K562 (cell line): ENCODE measurements around the gene AANAT. TPM values are rescaled to one million over a fixed set of nuclear protein-coding genes. Genes with fewer than 3 reads are reported as not detected.

Source experiments
- ATAC-seq: fragments of 200-7000 bp; cut with Tn5 transposase; 3 replicates; pipeline ENCODE4 v1.9.1; 2020; ENCODE audit warnings: moderate library complexity
- BruUV-seq: library from RNA; stranded (reverse); fragments of 400-500 nt; replicated peaks from 2 replicates; lab custom pipeline; 2021; lab: Mats Ljungman, UMichigan
- CTCF ChIA-PET: fragments of 300-600 bp; formaldehyde crosslinking; extraction: SDS; loops from one replicate; lab custom pipeline; 2021; ENCODE audit warnings: low intra/inter-chr PET ratio; lab: Yijun Ruan, JAX
- POLR2A ChIA-PET: fragments of 300-600, 350-650 bp; sonication (Branson Sonifier 250); formaldehyde crosslinking; extraction: SDS; loops from one replicate; lab custom pipeline; 2021; ENCODE audit warnings: antibody characterized with exemption, inconsistent platforms; lab: Yijun Ruan, JAX
- DNase-seq, 4 experiments: peaks; one replicate each; pipeline versions ENCODE4 v3.0.0 to v3.0.0-alpha.2; 2011 to 2018; ENCODE audit warnings: low spot score in 3 of 4, mixed read lengths in 3 of 4; ENCODE audit errors: extremely low read depth in 1 of 4
- FAIRE-seq: peaks from 2 replicates; lab custom pipeline; 2011; peaks lifted over from hg19 to GRCh38; lab: Jason Lieb, UNC
- H2AFZ ChIP-seq: 2 replicates; pipeline ENCODE4 v1.6.0; 2011; ENCODE audit warnings: low read depth, low read length, control low read depth, inconsistent platforms
- H3K27ac ChIP-seq: fragments of 200-600 bp; 3 replicates; pipeline ENCODE4 v1.8.0; 2011; ENCODE audit warnings: low read depth, mild to moderate bottlenecking, control low read depth, inconsistent platforms, low read length, moderate library complexity, mixed read lengths; ENCODE audit errors: extremely low read depth
- H3K27me3 ChIP-seq, 2 experiments: fragments of 300-600 bp in 1 of 2; 2 replicates in 1 of 2; 3 replicates in 1 of 2; pipeline versions ENCODE4 v1.6.0 to v1.8.0; 2011; ENCODE audit warnings: inconsistent platforms in 2 of 2, low read length in 2 of 2, mild to moderate bottlenecking in 1 of 2, mixed read lengths in 1 of 2, moderate library complexity in 1 of 2; ENCODE audit not compliant: control insufficient read depth in 2 of 2, insufficient read depth in 2 of 2
- H3K36me3 ChIP-seq: fragments of 300-600 bp; 3 replicates; pipeline ENCODE4 v1.8.0; 2011; ENCODE audit warnings: mild to moderate bottlenecking, low read length, inconsistent platforms; ENCODE audit not compliant: control insufficient read depth, insufficient read depth
- H3K4me1 ChIP-seq, 2 experiments: fragments of 200-600 bp in 1 of 2; replicated peaks in 1 of 2; 2 replicates in 1 of 2; 3 replicates in 1 of 2; pipeline versions ENCODE4 v1.5.1 to v1.8.0; 2011; ENCODE audit warnings: inconsistent platforms in 2 of 2, low read length in 2 of 2, mild to moderate bottlenecking in 1 of 2, mixed read lengths in 1 of 2, moderate library complexity in 1 of 2; ENCODE audit not compliant: control insufficient read depth in 2 of 2, insufficient read depth in 2 of 2
- H3K4me2 ChIP-seq: 2 replicates; pipeline ENCODE4 v1.6.1; 2011; ENCODE audit warnings: low read length, control low read depth, inconsistent platforms, mixed read lengths; ENCODE audit not compliant: insufficient read depth
- H3K4me3 ChIP-seq: fragments of 200-600 bp; sonication (generic), shearing (Covaris generic); 2 replicates; pipeline ENCODE4 v1.5.1; 2016; ENCODE audit warnings: control low read depth, inconsistent platforms
- H3K79me2 ChIP-seq: fragments of 200-600 bp; 3 replicates; pipeline ENCODE4 v1.8.0; 2011; ENCODE audit warnings: low read length, inconsistent platforms; ENCODE audit not compliant: control insufficient read depth, insufficient read depth
- H3K9ac ChIP-seq, 2 experiments: 2 replicates each; pipeline versions ENCODE4 v1.6.0 to v1.6.1; 2011; ENCODE audit warnings: low read depth in 2 of 2, low read length in 2 of 2, control low read depth in 1 of 2, inconsistent platforms in 1 of 2, mild to moderate bottlenecking in 1 of 2, mixed read lengths in 1 of 2; ENCODE audit not compliant: insufficient read depth in 1 of 2
- H3K9me1 ChIP-seq: one replicate; pipeline ENCODE4 v1.6.0; 2011; ENCODE audit warnings: inconsistent platforms, mild to moderate bottlenecking, low read length, moderate library complexity; ENCODE audit not compliant: control insufficient read depth, insufficient read depth
- H3K9me3 ChIP-seq: replicated peaks from 2 replicates; pipeline ENCODE4 v1.5.1; 2011; ENCODE audit warnings: low read depth, low read length, inconsistent platforms; ENCODE audit not compliant: control insufficient read depth, insufficient read depth
- H4K20me1 ChIP-seq: replicated peaks from 2 replicates; pipeline ENCODE4 v1.6.1; 2011; ENCODE audit warnings: low read length, inconsistent platforms, mixed read lengths; ENCODE audit not compliant: control insufficient read depth, insufficient read depth
- ADNP ChIP-seq: fragments of 200-800 bp; sonication (Bioruptor generic); IDR thresholded peaks from 2 replicates; pipeline ENCODE4 v1.6.1; 2016; ENCODE audit warnings: missing genetic modification characterization, missing compliant biosample characterization
- CBFA2T3 ChIP-seq: fragments of 450-650 bp; IDR thresholded peaks from 2 replicates; pipeline ENCODE4 v1.6.1; 2017
- FOXJ2 ChIP-seq: fragments of 200-800 bp; sonication (Bioruptor generic); IDR thresholded peaks from 2 replicates; pipeline ENCODE4 v1.6.1; 2016; ENCODE audit warnings: missing genetic modification characterization, missing compliant biosample characterization
- HNRNPUL1 ChIP-seq: fragments of 200-400 bp; formaldehyde crosslinking; IDR thresholded peaks from 2 replicates; pipeline ENCODE4 v1.6.1; 2017; ENCODE audit warnings: low read length
- MAFG ChIP-seq: fragments of 450-650 bp; conservative IDR thresholded peaks from 2 replicates; pipeline ENCODE4 v1.6.1; 2016; ENCODE audit warnings: missing genetic modification characterization, missing compliant biosample characterization
- MECOM ChIP-seq: fragments of 250-450 bp; sonication (Bioruptor Pico); IDR thresholded peaks from 2 replicates; pipeline ENCODE4 v1.8.0; 2022; ENCODE audit warnings: inconsistent platforms
- NFE2L1 ChIP-seq: fragments of 450-650 bp; IDR thresholded peaks from 2 replicates; pipeline ENCODE4 v1.6.1; 2016; ENCODE audit warnings: missing genetic modification characterization, low read depth, mild to moderate bottlenecking, missing compliant biosample characterization, moderate library complexity, borderline replicate concordance
- NR1H2 ChIP-seq: sonication (generic); formaldehyde crosslinking; IDR thresholded peaks from 2 replicates; pipeline ENCODE4 v1.4.0; 2020; ENCODE audit warnings: mild to moderate bottlenecking, missing genetic modification reagents
- PHF21A ChIP-seq: fragments of 450-650 bp; IDR thresholded peaks from 2 replicates; pipeline ENCODE4 v1.6.1; 2017; ENCODE audit warnings: low read depth, borderline replicate concordance
- PHTF2 ChIP-seq: fragments of 250-450 bp; sonication (Bioruptor Pico); IDR thresholded peaks from 2 replicates; pipeline ENCODE4 v1.5.0; 2021; ENCODE audit warnings: mild to moderate bottlenecking
- RNF2 ChIP-seq: sonication (generic); IDR thresholded peaks from 2 replicates; pipeline ENCODE4 v1.6.1; 2016
- SMAD1 ChIP-seq: fragments of 150-350 bp; IDR thresholded peaks from 2 replicates; pipeline ENCODE4 v1.6.1; 2014; ENCODE audit warnings: low read length, low read depth; ENCODE audit not compliant: partially characterized antibody
- SMARCA5 ChIP-seq: fragments of 450-650 bp; IDR thresholded peaks from 2 replicates; pipeline ENCODE4 v1.6.1; 2016
- TRIM28 ChIP-seq: fragments of 450-650 bp; IDR thresholded peaks from 2 replicates; pipeline ENCODE4 v1.6.1; 2017
- ZBTB33 ChIP-seq: sonication (generic); formaldehyde crosslinking; IDR thresholded peaks from 2 replicates; pipeline ENCODE4 v1.8.1; 2023; ENCODE audit warnings: mild to moderate bottlenecking, missing genetic modification reagents
- WGBS: fragments of 100-300 bp; shearing (Covaris generic); methylation state at CpG from one replicate; pipeline ENCODE4 v1.1.6; 2016; ENCODE audit warnings: low coverage, mixed read lengths; ENCODE audit not compliant: insufficient coverage; ENCODE audit errors: missing lambda C conversion rate; 5-methylcytosine and 5-hydroxymethylcytosine counted together
- in situ Hi-C: fragments of 300-500 bp; cut with MboI; formaldehyde crosslinking; loops from 4 replicates; pipeline ENCODE4 v1.15.0; 2018; ENCODE audit warnings: inconsistent platforms, mixed read lengths
- intact Hi-C: fragments of 100-400 bp; cut with micrococcal nuclease; formaldehyde crosslinking; loops from 2 replicates; pipeline ENCODE4 v1.14.2; 2022
- polyA plus RNA-seq, 8 experiments: library from polyadenylated mRNA; depleted of rRNA in 4 of 8; stranded (reverse) in 5 of 8; unstranded in 3 of 8; fragments of >200 nt; fragmentation: Nextera tagmentation in 2 of 8; fragmentation: Illumina TruSeq in 1 of 8; extraction: Ambion mirVana in 2 of 8; extraction: Trizol in 1 of 8; gene quantifications; 2 replicates each; pipeline versions ENCODE4 v1.2.1 to v1.2.3, GENCODE V29; 2011 to 2014; ENCODE audit warnings: inconsistent platforms in 1 of 8, missing spikeins in 1 of 8
- total RNA-seq, 7 experiments: library from RNA; depleted of rRNA in 6 of 7; stranded (reverse); fragments of >200 nt in 6 of 7; fragmentation: Illumina TruSeq in 2 of 7; extraction: Trizol in 2 of 7; gene quantifications; 2 replicates each; pipeline versions ENCODE4 v1.2.1 to v1.2.3, GENCODE V29; 2011 to 2021; ENCODE audit warnings: low replicate concordance in 1 of 7
- TF ChIP-seq, protein P1 (sequence below), 2 experiments: fragments of 450-650 bp; conservative IDR thresholded peaks; 2 replicates each; pipeline ENCODE4 v1.6.1; 2017; ENCODE audit warnings: mild to moderate bottlenecking in 2 of 2, moderate library complexity in 2 of 2
- TF ChIP-seq, protein P2 (sequence below): sonication (generic); formaldehyde crosslinking; IDR thresholded peaks from 2 replicates; pipeline ENCODE4 v1.8.1; 2023; ENCODE audit warnings: mild to moderate bottlenecking, missing genetic modification reagents

AANAT gene
- total and polyA plus RNA-seq, 9 of the 15 experiments (the other 6 are each of a cell fraction or from before 2014, with no cell fraction given), result not detected

DNA sequence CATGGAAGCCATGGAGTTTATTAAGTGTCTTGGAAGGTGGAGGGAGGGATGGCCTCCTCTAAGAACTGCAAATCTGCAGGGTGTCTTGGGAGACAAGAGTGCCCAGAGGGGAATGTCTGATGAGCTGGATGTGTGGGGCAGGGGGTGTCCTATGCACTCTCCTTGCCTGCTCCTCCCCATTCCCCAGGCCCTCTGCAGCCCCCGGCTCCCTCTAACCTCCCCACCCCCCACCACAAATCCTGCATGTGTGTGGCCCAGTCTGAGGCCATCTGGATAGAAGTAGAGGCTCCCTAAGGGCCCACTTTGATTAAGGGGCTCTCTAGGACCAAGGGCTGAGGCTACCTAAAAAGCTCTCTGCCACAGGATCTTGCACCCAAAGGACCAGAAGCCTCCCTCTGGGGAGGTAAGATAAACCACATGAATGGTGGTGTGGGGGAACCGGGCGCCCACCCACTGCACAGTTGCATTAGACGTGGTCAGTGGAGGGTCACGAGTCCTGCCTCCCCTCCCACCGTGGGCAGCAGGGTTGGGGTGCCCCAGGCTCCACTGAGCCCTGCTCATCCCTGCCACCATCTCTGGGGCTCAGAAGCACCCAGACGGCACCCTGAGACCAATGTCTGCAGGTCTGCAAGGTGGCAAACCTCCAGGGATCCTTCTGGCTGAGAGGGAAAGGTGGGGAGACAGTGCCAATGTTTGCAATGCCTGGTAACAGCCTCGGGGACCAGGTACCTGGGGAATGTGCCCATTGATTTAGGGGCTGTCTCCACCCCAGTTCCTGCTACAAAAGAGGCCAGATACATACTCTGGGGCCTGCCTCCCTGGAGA is 618 bp downstream of the AANAT start:
- H3K4me1 ChIP-seq, result peaks cover 0 to 39% of the 10 kb centered on the region in 2 experiments; a peak in 2 of 5 replicates
- H3K79me2 ChIP-seq, result no peaks in the 10 kb centered on the region
- H3K4me2 ChIP-seq, result no peak overlapping the region
- no peak overlapping the region for H3K4me3 ChIP-seq
- no peak for DNase-seq
- H3K9me1 ChIP-seq, result peaks cover 2% of the 10 kb centered on the region
- in situ Hi-C loops (loop anchor here (5.0 kb wide), 1 partner anchor 39 kb away; no protein-coding TSS in a partner anchor), intact Hi-C loops (no loop called here)
- ATAC-seq, result no peak
- no TSS peak for BruUV-seq
- H3K9ac ChIP-seq, result no peak overlapping the region; a peak in 1 of 4 replicates
- H2AFZ ChIP-seq, result no peak overlapping the region
- no peaks in the 10 kb centered on the region for H3K9me3 ChIP-seq
- H4K20me1 ChIP-seq, result 0 out of 2 replicates have a peak, but pooled peaks cover 2% of the 10 kb centered on the region
- ChIA-PET CTCF (interaction anchor here (6.9 kb wide), 1 partner anchor 38 kb away, joined by 100 read pairs; no protein-coding TSS in a partner anchor), POLR2A (no interaction called here)
- WGBS, result 2% methylated on average over 7 of the region's 8 CpGs
- peaks cover 3 to 47% of the 10 kb centered on the region in 2 experiments; a peak in 4 of 5 replicates for H3K27me3 ChIP-seq
- no peak overlapping the region for H3K27ac ChIP-seq
- H3K36me3 ChIP-seq, result no peaks in the 10 kb centered on the region
- FAIRE-seq, result no peak
- no peak for TF ChIP-seq SMARCA5
- TF ChIP-seq ZBTB33 (CRISPR knock-in tag), result no peak
- TF ChIP-seq ADNP, result no peak
- TF ChIP-seq MAFG, result no peak
- TF ChIP-seq, protein P1, sequence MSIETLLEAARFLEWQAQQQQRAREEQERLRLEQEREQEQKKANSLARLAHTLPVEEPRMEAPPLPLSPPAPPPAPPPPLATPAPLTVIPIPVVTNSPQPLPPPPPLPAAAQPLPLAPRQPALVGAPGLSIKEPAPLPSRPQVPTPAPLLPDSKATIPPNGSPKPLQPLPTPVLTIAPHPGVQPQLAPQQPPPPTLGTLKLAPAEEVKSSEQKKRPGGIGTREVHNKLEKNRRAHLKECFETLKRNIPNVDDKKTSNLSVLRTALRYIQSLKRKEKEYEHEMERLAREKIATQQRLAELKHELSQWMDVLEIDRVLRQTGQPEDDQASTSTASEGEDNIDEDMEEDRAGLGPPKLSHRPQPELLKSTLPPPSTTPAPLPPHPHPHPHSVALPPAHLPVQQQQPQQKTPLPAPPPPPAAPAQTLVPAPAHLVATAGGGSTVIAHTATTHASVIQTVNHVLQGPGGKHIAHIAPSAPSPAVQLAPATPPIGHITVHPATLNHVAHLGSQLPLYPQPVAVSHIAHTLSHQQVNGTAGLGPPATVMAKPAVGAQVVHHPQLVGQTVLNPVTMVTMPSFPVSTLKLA (conservative IDR thresholded peaks at IDR 0.05), result no peak
- no peak for TF ChIP-seq PHTF2 (CRISPR knock-in tag)
- no peak for TF ChIP-seq SMAD1
- TF ChIP-seq CBFA2T3, result no peak
- TF ChIP-seq NFE2L1 (tag), result no peak
- TF ChIP-seq, protein P2, sequence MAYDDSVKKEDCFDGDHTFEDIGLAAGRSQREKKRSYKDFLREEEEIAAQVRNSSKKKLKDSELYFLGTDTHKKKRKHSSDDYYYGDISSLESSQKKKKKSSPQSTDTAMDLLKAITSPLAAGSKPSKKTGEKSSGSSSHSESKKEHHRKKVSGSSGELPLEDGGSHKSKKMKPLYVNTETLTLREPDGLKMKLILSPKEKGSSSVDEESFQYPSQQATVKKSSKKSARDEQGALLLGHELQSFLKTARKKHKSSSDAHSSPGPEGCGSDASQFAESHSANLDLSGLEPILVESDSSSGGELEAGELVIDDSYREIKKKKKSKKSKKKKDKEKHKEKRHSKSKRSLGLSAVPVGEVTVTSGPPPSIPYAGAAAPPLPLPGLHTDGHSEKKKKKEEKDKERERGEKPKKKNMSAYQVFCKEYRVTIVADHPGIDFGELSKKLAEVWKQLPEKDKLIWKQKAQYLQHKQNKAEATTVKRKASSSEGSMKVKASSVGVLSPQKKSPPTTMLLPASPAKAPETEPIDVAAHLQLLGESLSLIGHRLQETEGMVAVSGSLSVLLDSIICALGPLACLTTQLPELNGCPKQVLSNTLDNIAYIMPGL, result no peak
- no peak for TF ChIP-seq RNF2
- no peak for TF ChIP-seq TRIM28
- no peak for TF ChIP-seq PHF21A
- no peak for TF ChIP-seq NR1H2 (CRISPR knock-in tag)
- no peak for TF ChIP-seq MECOM
- TF ChIP-seq FOXJ2 (tag), result no peak
- no peak for TF ChIP-seq HNRNPUL1
